Spleen (tissue), 11 donors: Measurements from ENCODE around the gene CRYBG3. TPM values are rescaled to one million over a fixed set of nuclear protein-coding genes. Genes with fewer than 3 reads are reported as not detected.

Experiments
- DNase-seq: peaks from one replicate; pipeline ENCODE4 v3.0.0-alpha.2; 2020
- H3K27ac ChIP-seq, 8 donors: fragments of 200-600 bp; sonication (generic) in 7 of 8; 1 replicate in 4 of 8; 2 replicates in 4 of 8; pipeline versions ENCODE4 v1.5.0 to v1.8.0; 2016 to 2021; ENCODE audit warnings: inconsistent platforms in 4 of 8, mild to moderate bottlenecking in 4 of 8, moderate library complexity in 1 of 8
- H3K27me3 ChIP-seq, 7 donors: fragments of 200-600 bp; sonication (generic) in 6 of 7; replicated peaks in 1 of 7; 1 replicate in 4 of 7; 2 replicates in 3 of 7; pipeline versions ENCODE4 v1.5.0 to v1.8.0; 2016 to 2021; ENCODE audit warnings: inconsistent platforms in 3 of 7, mild to moderate bottlenecking in 1 of 7
- H3K36me3 ChIP-seq, 6 donors: fragments of 200-600 bp; sonication (generic) in 5 of 6; 1 replicate in 4 of 6; 2 replicates in 2 of 6; pipeline versions ENCODE4 v1.5.0 to v1.8.0; 2016 to 2021; ENCODE audit warnings: inconsistent platforms in 2 of 6
- H3K4me1 ChIP-seq, 6 donors: fragments of 200-600 bp; sonication (generic) in 5 of 6; 1 replicate in 3 of 6; 2 replicates in 3 of 6; pipeline versions ENCODE4 v1.5.0 to v1.8.0; 2016 to 2021; ENCODE audit warnings: inconsistent platforms in 3 of 6
- H3K4me3 ChIP-seq, 8 donors: fragments of 200-600 bp; sonication (generic) in 7 of 8; 1 replicate in 4 of 8; 2 replicates in 4 of 8; pipeline versions ENCODE4 v1.5.0 to v1.8.0; 2016 to 2021; ENCODE audit warnings: inconsistent platforms in 4 of 8, mild to moderate bottlenecking in 4 of 8, moderate library complexity in 2 of 8
- H3K9me3 ChIP-seq, 8 donors: fragments of 200-600 bp; sonication (generic) in 7 of 8; 1 replicate in 4 of 8; 2 replicates in 4 of 8; pipeline versions ENCODE4 v1.5.0 to v1.8.0; 2016 to 2021; ENCODE audit warnings: inconsistent platforms in 4 of 8
- CTCF ChIP-seq, 11 experiments: fragments of 200-600 bp in 7 of 11; fragments of 450-650 bp in 4 of 11; sonication (generic) in 4 of 11; IDR thresholded peaks in 8 of 11; conservative IDR thresholded peaks in 3 of 11; 1 replicate in 7 of 11; 2 replicates in 4 of 11; pipeline versions ENCODE4 v1.4.0 to v1.8.0; 2016 to 2021; ENCODE audit warnings: antibody characterized with exemption in 11 of 11, inconsistent platforms in 4 of 11, mild to moderate bottlenecking in 1 of 11
- POLR2A ChIP-seq, 3 donors: fragments of 450-650 bp; IDR thresholded peaks; one replicate each; pipeline ENCODE4 v1.5.1; 2017; ENCODE audit warnings: antibody characterized with exemption in 3 of 3, mild to moderate bottlenecking in 1 of 3
- POLR2AphosphoS5 ChIP-seq, 3 donors: sonication (generic); formaldehyde crosslinking; IDR thresholded peaks; one replicate each; pipeline ENCODE4 v1.5.1; 2017; ENCODE audit warnings: antibody characterized with exemption in 3 of 3
- WGBS, 5 donors: extraction: QIAGEN DNeasy Blood & Tissue Kit in 3 of 5; methylation state at CpG; one replicate each; pipeline versions ENCODE4 v1.1.5 to v1.1.7; 2013 to 2018; 5-methylcytosine and 5-hydroxymethylcytosine counted together
- intact Hi-C: fragments of 100-400 bp; cut with DNase I; formaldehyde crosslinking; loops from one replicate; pipeline ENCODE4 v1.15.0; 2023; ENCODE audit warnings: low total_unique reads
- polyA plus RNA-seq, 3 donors: library from polyadenylated mRNA; stranded (reverse); fragments of 200-250 nt; gene quantifications; one replicate each; pipeline ENCODE4 v1.2.1, GENCODE V29; 2013
- total RNA-seq, 7 donors: library from RNA; depleted of rRNA in 3 of 7; stranded (reverse); fragments of >200 nt in 3 of 7; fragmentation: NEBNext Ultra II Directional in 4 of 7; extraction: Animal tissue kit (Norgen Biotek cat#: 25700) in 4 of 7; gene quantifications; one replicate each; pipeline versions ENCODE4 v1.1.0 to v1.2.1, GENCODE V29; 2016 to 2021
- donor health status: healthy with polysubstance abuse.
- donor health status: DM: no; HTN: no; CAD: no; lungs with moderate emphysema.
- donor health status: DM: no; HTN: no; CAD: no.
- donor health status: Bipolar disorder and iron deficiency.
- donor health status: healthy.
- donor health status: DM: no; HTN: no; CAD: no.
- donor health status: DM: yes; HTN: yes; CAD: no.

The CRYBG3 gene
- total and polyA plus RNA-seq, 10 donors, result 1.5 to 22.6 (median 17.6) TPM

GRCh38 chr3:97971679-97972567, 150.1 kb downstream of the CRYBG3 start, which contains the start of gene RIOX2:
Gene RIOX2, minus strand, starts transcription at chr3:97972431. Its CDS starts 4,838 bp downstream, at chr3:97967593.
- peak; percentile 95 for DNase-seq
- H3K4me1 ChIP-seq, result peaks cover 5 to 44% (median 26%) of the 10 kb centered on the region in 6 donors
- 1 to 4% (median 2%) methylated on average over 45 to 82 of the region's 82 CpGs for WGBS, 5 donors
- no peaks in the 10 kb centered on the region for H3K27me3 ChIP-seq
- no peaks in the 10 kb centered on the region for H3K9me3 ChIP-seq
- TF ChIP-seq POLR2AphosphoS5 (IDR thresholded peaks at IDR 0.05), result peak; percentile 76 to 83 (median 82)
- TF ChIP-seq POLR2A (IDR thresholded peaks at IDR 0.05), result peak in 1 of 3 donors; percentile 7
- TF ChIP-seq CTCF (IDR thresholded peaks at IDR 0.05 in 8 of 11, conservative IDR thresholded peaks at IDR 0.05 in 3 of 11), result peak in 3 of 11 experiments; percentile 8 to 26 (median 17)
- peaks cover 0 to 4% (median 2%) of the 10 kb centered on the region in 6 donors for H3K36me3 ChIP-seq
- peak within 1 kb of the TSS; percentile 69 to 95 (median 78) for H3K4me3 ChIP-seq
- H3K27ac ChIP-seq, result peak within 1 kb of the TSS; percentile 65 to 90 (median 81)
- intact Hi-C loops, result no loop called here

GRCh38 chr3:97972976-97973375, 151.2 kb downstream of the CRYBG3 start:
- Histone ChIP-seq H3K9me3 (no peaks in the 10 kb centered on the region), H3K27me3 (no peaks in the 10 kb centered on the region), H3K27ac (peak overlapping the region in 5 of 8 donors; percentile 76 to 90 (median 88)), H3K4me3 (peak overlapping the region in 7 of 8 donors; percentile 76 to 95 (median 79)), H3K4me1 (peaks cover 5 to 44% (median 26%) of the 10 kb centered on the region in 6 donors), H3K36me3 (no peaks in the 10 kb centered on the region)
- DNase-seq, result no peak
- intact Hi-C loops, result no loop called here
- no peak for TF ChIP-seq CTCF (IDR thresholded peaks at IDR 0.05 in 8 of 11, conservative IDR thresholded peaks at IDR 0.05 in 3 of 11)
- no peak for TF ChIP-seq POLR2AphosphoS5 (IDR thresholded peaks at IDR 0.05)
- no peak for TF ChIP-seq POLR2A (IDR thresholded peaks at IDR 0.05)
- WGBS, 5 donors, result 94 to 96% (median 95%) methylated on average over 9 of the region's 9 CpGs

GRCh38 chr3:97974996-97975395, 153.2 kb downstream of the CRYBG3 start:
- intact Hi-C loops, result no loop called here
- 33 to 55% (median 43%) methylated on average over 3 of the region's 3 CpGs for WGBS, 5 donors
- Histone ChIP-seq H3K9me3 (no peaks in the 10 kb centered on the region), H3K4me1 (peaks cover 5 to 28% (median 23%) of the 10 kb centered on the region in 6 donors), H3K4me3 (no peak overlapping the region), H3K27me3 (no peaks in the 10 kb centered on the region), H3K36me3 (no peaks in the 10 kb centered on the region), H3K27ac (no peak overlapping the region)
- DNase-seq, result no peak
- TF ChIP-seq CTCF (IDR thresholded peaks at IDR 0.05 in 8 of 11, conservative IDR thresholded peaks at IDR 0.05 in 3 of 11) (no peak), POLR2AphosphoS5 (IDR thresholded peaks at IDR 0.05) (no peak), POLR2A (IDR thresholded peaks at IDR 0.05) (no peak)

- DNase-seq, result no peak
- TF ChIP-seq CTCF (IDR thresholded peaks at IDR 0.05 in 8 of 11, conservative IDR thresholded peaks at IDR 0.05 in 3 of 11) (no peak), POLR2A (IDR thresholded peaks at IDR 0.05) (no peak), POLR2AphosphoS5 (IDR thresholded peaks at IDR 0.05) (no peak)
- Histone ChIP-seq H3K27me3 (no peaks in the 10 kb centered on the region), H3K36me3 (no peaks in the 10 kb centered on the region), H3K4me3 (no peak overlapping the region), H3K4me1 (peaks cover 5 to 24% (median 19%) of the 10 kb centered on the region in 6 donors), H3K27ac (no peak overlapping the region), H3K9me3 (no peaks in the 10 kb centered on the region)
- WGBS, 5 donors, result 63 to 91% (median 78%) methylated on average over 1 of the region's 1 CpG
- intact Hi-C loops, result no loop called here
Measured at GRCh38 chr3:97975466-97975865, 153.7 kb downstream of the CRYBG3 start.
